ENCODE results near the gene UTP14C. TPM values are rescaled to one million over a fixed set of nuclear protein-coding genes. Genes with fewer than 3 reads are reported as not detected.

The UTP14C gene
- total RNA-seq, 1 donor from 2014 or later, result 4.0 TPM

DNA sequence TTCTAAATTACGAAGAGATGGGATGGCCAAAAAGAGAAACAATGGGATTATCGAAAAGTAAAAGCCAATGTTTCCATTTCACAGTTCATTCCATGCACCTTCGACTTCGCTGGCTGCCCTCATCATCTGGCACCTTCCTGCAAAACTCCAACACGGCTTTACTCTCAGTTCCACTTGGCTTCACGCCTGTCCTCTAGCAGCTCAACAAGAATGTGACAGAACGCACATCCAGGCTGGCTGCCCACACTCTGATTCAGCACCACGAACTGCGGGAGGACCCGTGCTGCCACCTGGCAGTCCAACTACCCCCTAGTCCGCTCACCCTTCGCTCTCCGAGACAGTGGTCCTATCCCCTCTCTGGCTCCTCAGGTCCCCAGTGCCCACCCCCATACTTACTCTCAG, 25.0 kb upstream of the UTP14C start:
- DNase-seq (ENCODE audit: low spot score in 2 of 2), result no peak
- intact Hi-C loops (cut with DNase I), result no loop called here
- H3K27ac ChIP-seq, result no peak overlapping the region

GRCh38 chr13:51999921-52000320, 24.6 kb upstream of the UTP14C start:
- no peaks in the 10 kb centered on the region for H3K27me3 ChIP-seq
- no peak overlapping the region for H3K27ac ChIP-seq
- TF ChIP-seq, protein P1, sequence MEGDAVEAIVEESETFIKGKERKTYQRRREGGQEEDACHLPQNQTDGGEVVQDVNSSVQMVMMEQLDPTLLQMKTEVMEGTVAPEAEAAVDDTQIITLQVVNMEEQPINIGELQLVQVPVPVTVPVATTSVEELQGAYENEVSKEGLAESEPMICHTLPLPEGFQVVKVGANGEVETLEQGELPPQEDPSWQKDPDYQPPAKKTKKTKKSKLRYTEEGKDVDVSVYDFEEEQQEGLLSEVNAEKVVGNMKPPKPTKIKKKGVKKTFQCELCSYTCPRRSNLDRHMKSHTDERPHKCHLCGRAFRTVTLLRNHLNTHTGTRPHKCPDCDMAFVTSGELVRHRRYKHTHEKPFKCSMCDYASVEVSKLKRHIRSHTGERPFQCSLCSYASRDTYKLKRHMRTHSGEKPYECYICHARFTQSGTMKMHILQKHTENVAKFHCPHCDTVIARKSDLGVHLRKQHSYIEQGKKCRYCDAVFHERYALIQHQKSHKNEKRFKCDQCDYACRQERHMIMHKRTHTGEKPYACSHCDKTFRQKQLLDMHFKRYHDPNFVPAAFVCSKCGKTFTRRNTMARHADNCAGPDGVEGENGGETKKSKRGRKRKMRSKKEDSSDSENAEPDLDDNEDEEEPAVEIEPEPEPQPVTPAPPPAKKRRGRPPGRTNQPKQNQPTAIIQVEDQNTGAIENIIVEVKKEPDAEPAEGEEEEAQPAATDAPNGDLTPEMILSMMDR (IDR thresholded peaks at IDR 0.05), result no peak
- no peaks in the 10 kb centered on the region for H3K9me3 ChIP-seq
- H3K4me1 ChIP-seq, result peaks cover 3 to 19% of the 10 kb centered on the region in 2 donors
- no peak for DNase-seq (ENCODE audit: low spot score in 2 of 2)
- peak overlapping the region in 1 of 2 donors; percentile 24 for H3K4me3 ChIP-seq
- H3K36me3 ChIP-seq, result no peaks in the 10 kb centered on the region
- intact Hi-C loops (cut with DNase I), result no loop called here

More for the DNA sequence above, 25.0 kb upstream of the UTP14C start:
- TF ChIP-seq, protein P1 (IDR thresholded peaks at IDR 0.05), result no peak
- no peaks in the 10 kb centered on the region for H3K36me3 ChIP-seq
- H3K27me3 ChIP-seq, result no peaks in the 10 kb centered on the region
- H3K4me3 ChIP-seq, result peak overlapping the region in 1 of 2 donors; percentile 24
- H3K4me1 ChIP-seq, result peaks cover 3 to 19% of the 10 kb centered on the region in 2 donors
- H3K9me3 ChIP-seq, result no peaks in the 10 kb centered on the region

- Histone ChIP-seq H3K4me1 (peaks cover 0 to 7% of the 10 kb centered on the region in 2 donors), H3K27ac (no peak overlapping the region), H3K36me3 (no peaks in the 10 kb centered on the region), H3K27me3 (no peaks in the 10 kb centered on the region), H3K4me3 (no peak overlapping the region), H3K9me3 (no peaks in the 10 kb centered on the region)
- DNase-seq (ENCODE audit: low spot score in 2 of 2), result no peak
- intact Hi-C loops (cut with DNase I), result no loop called here
- TF ChIP-seq, protein P1 (IDR thresholded peaks at IDR 0.05), result peak; percentile 36 to 67 (median 66)
Observed at GRCh38 chr13:52001120-52001731, 23.3 kb upstream of the UTP14C start.

GRCh38 chr13:52002361-52002760, 22.1 kb upstream of the UTP14C start:
- intact Hi-C loops (cut with DNase I), result no loop called here
- no peak overlapping the region for H3K4me3 ChIP-seq
- H3K27ac ChIP-seq, result no peak overlapping the region
- H3K27me3 ChIP-seq, result no peaks in the 10 kb centered on the region
- peaks cover 0 to 4% of the 10 kb centered on the region in 2 donors for H3K4me1 ChIP-seq
- H3K36me3 ChIP-seq, result no peaks in the 10 kb centered on the region
- TF ChIP-seq, protein P1 (IDR thresholded peaks at IDR 0.05), result no peak
- DNase-seq (ENCODE audit: low spot score in 2 of 2), result no peak
- H3K9me3 ChIP-seq, result no peaks in the 10 kb centered on the region

- Histone ChIP-seq H3K27me3 (no peaks in the 10 kb centered on the region), H3K4me1 (peaks cover 0 to 4% of the 10 kb centered on the region in 2 donors), H3K36me3 (no peaks in the 10 kb centered on the region), H3K27ac (no peak overlapping the region), H3K9me3 (no peaks in the 10 kb centered on the region), H3K4me3 (no peak overlapping the region)
- no peak for DNase-seq (ENCODE audit: low spot score in 2 of 2)
- intact Hi-C loops (cut with DNase I), result no loop called here
- TF ChIP-seq, protein P1 (IDR thresholded peaks at IDR 0.05), result no peak
Observed at GRCh38 chr13:52003541-52003940, 20.9 kb upstream of the UTP14C start.
